Epidermal melanocyte (primary cell): ENCODE results near the gene CRTAP.
"Not testable (repeated sequence)": the region's sequence is repeated elsewhere in the genome, so short reads cannot be mapped to it uniquely, and the experiment has no call there.

Experiments used
- DNase-seq: peaks from one replicate; pipeline ENCODE4 v3.0.0; 2011; ENCODE audit warnings: low spot score; ENCODE audit not compliant: insufficient read length

Gene CRTAP

GRCh38 chr3:33113772-33114621 lies at the start of gene CRTAP:
TSS of gene CRTAP (plus strand) at chr3:33114014. CDS start at chr3:33114078, 64 bp downstream.
- peak; percentile 42 for DNase-seq

- no peak for DNase-seq
These were observed 48.9 kb upstream of the CRTAP start for GRCh38 chr3:33064929-33065328.

GRCh38 chr3:33067484-33067883 lies 46.3 kb upstream of the CRTAP start:
- DNase-seq, result no peak

GRCh38 chr3:33069862-33070261 lies 44.0 kb upstream of the CRTAP start:
- DNase-seq, result not testable (repeated sequence)

- no peak for DNase-seq
These were observed 42.6 kb upstream of the CRTAP start for GRCh38 chr3:33071181-33071580.

- no peak for DNase-seq
These were observed 41.9 kb upstream of the CRTAP start for GRCh38 chr3:33071946-33072345.

- peak; percentile 87 for DNase-seq
These were observed 39.4 kb upstream of the CRTAP start for GRCh38 chr3:33074217-33075067.

GRCh38 chr3:33075995-33076394 lies 37.8 kb upstream of the CRTAP start:
- no peak for DNase-seq

GRCh38 chr3:33076952-33077351 lies 36.9 kb upstream of the CRTAP start:
- no peak for DNase-seq

- no peak for DNase-seq
These were observed 35.8 kb upstream of the CRTAP start for GRCh38 chr3:33077976-33078375.

- not testable (repeated sequence) for DNase-seq
These were observed 34.0 kb upstream of the CRTAP start for GRCh38 chr3:33079813-33080212.

- no peak for DNase-seq
These were observed 32.0 kb upstream of the CRTAP start for GRCh38 chr3:33081812-33082211.

GRCh38 chr3:33083958-33084357 lies 29.9 kb upstream of the CRTAP start:
- no peak for DNase-seq

- no peak for DNase-seq
These were observed 25.1 kb upstream of the CRTAP start for GRCh38 chr3:33088691-33089090.

GRCh38 chr3:33089515-33089914 lies 24.3 kb upstream of the CRTAP start:
- DNase-seq, result no peak

- no peak for DNase-seq
These were observed 22.1 kb upstream of the CRTAP start for GRCh38 chr3:33091746-33092145.

GRCh38 chr3:33092496-33093254 lies 21.1 kb upstream of the CRTAP start:
- no peak for DNase-seq

- no peak for DNase-seq
These were observed 20.0 kb upstream of the CRTAP start for GRCh38 chr3:33093847-33094246.

GRCh38 chr3:33095436-33095835 lies 18.4 kb upstream of the CRTAP start:
- DNase-seq, result no peak

GRCh38 chr3:33096093-33096868 lies 17.5 kb upstream of the CRTAP start:
- no peak for DNase-seq

GRCh38 chr3:33099109-33099645 lies 14.6 kb upstream of the CRTAP start:
- no peak for DNase-seq
